NCI-H226 (cell line): ENCODE data around the gene NUDT22.

ENCODE experiments used
- DNase-seq: peaks from one replicate; pipeline ENCODE4 v3.0.0-alpha.2; 2015

NUDT22 gene, protein sequence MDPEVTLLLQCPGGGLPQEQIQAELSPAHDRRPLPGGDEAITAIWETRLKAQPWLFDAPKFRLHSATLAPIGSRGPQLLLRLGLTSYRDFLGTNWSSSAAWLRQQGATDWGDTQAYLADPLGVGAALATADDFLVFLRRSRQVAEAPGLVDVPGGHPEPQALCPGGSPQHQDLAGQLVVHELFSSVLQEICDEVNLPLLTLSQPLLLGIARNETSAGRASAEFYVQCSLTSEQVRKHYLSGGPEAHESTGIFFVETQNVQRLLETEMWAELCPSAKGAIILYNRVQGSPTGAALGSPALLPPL

DNA sequence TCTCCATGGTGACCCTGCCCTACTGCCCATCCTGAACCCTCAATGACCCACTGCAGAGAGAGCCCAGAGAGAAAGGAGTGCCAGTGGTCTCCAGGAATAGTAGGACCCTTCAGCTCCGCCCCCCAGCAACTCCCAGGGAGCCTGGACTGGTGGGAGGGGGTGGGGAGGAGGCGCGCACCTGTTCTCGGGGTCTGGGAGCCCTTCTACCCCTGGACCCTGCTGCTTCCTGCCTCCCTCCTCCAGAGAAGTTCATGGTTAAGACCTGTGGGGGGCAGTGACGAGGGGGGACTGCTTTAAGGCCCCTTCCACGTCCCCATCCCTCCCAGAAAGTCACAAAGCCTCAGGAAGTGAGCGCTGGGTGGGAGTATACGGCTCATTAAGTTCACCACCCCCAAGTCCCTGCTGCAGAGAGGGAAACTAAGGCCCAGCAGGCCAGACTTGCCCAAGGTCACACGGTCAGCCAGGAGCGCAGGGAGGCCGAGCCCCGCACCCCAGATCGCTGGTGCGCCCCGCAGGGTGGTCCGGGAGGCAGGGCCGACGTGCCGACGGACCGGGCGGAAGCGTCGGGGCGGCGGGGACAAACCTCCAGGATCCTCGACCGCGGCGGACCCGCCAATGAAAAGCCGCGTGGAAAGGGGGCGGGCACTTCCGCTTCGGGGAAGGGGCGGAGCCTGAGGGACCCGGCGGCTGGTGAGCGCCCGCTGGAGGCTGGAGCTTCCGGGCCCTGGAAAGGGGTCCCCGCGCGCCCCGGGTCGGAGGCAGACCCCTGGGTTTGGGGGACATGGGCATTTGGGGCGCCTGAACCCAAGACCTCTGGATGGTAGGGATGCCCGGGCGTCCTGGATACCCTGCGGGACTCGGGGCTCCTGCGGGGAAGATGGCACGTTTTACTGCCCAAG lies at the start of gene NUDT22, which contains the start of gene TRPT1:
Gene NUDT22 (plus strand): TSS at position 667 of the 899 bp plus-strand sequence. CDS start 379 bp downstream, outside the sequence.
Gene TRPT1 (minus strand): TSS at position 579 of the 899 bp plus-strand sequence. CDS start 326 bp downstream, at position 253.
- DNase-seq = peak; percentile 80

DNA sequence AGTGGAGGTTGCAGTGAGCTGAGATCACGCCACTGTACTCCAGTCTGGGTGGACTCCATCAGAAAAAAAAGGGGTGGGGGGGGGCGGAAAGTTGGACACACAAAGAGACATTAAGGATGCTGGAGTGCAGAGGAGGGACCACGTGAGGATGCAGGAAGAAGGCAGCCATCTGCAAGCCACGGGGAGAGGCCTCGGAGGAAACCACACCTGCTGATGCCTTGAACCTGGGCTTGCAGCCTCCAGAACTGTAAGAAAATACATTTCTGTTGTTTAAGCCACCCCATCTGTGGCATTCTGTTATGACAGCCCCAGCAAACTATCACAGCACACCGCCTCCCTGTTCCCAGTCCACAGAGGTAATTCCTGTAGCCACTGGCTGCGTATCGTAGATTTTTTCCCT lies 49.3 kb upstream of the NUDT22 start:
- DNase-seq = no peak

GRCh38 chr11:64178203-64178602 lies 47.9 kb upstream of the NUDT22 start:
- DNase-seq = no peak

GRCh38 chr11:64178951-64179639 lies 47.0 kb upstream of the NUDT22 start:
- DNase-seq = no peak

- no peak for DNase-seq
These were observed 45.2 kb upstream of the NUDT22 start for GRCh38 chr11:64180891-64181290.

DNA sequence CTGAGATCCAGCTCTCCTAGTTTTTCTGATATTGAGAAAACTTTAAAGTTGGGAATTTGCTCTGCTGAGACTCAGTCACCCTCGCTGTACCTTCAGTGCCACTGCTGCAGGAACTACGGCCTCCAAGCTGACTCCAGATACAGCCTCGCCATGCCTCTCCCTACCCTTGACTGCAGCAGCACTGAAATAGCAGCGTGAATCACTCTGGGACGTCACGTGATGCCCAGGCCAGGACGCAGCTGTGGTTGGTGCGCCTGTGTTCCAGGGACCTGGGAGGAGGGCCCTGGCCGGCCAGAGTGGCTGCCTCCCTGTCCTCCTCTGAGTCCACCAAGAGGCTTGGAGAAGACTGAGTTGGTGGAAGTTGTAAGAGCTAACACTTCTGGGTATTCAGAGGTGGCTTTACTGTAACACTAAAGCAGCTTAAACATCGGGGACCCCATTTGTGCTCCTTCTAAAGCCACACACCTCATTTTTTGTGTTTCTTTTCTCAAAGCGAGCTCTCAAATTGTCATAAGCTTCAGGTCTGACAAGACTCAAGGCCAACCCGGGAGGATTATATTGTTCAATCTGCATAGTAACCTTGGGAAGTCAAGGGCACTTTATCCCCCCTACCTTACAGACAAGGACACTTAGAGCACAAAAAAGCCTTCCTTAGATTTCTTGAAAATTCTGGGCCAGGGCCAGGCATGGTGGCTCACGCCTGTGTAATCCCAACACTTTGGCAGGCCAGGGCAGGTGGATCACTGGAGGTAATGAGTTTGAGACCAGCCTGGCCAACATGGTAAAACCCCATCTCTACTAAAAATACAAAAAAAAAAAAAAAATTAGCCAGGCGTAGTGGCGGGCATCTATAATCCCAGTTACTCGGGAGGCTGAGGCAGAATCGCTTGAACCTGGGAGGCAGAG lies 44.3 kb upstream of the NUDT22 start:
- DNase-seq = peak; percentile 78

GRCh38 chr11:64183890-64184289 lies 42.2 kb upstream of the NUDT22 start:
- no peak for DNase-seq

GRCh38 chr11:64185175-64185692 lies 40.8 kb upstream of the NUDT22 start:
- DNase-seq = peak; percentile 86

GRCh38 chr11:64185693-64186491 lies 40.2 kb upstream of the NUDT22 start, which contains the start of gene STIP1:
TSS of gene STIP1 (plus strand) at chr11:64186171. CDS start at chr11:64186262, 91 bp downstream.
- DNase-seq = peak; percentile 100

DNA sequence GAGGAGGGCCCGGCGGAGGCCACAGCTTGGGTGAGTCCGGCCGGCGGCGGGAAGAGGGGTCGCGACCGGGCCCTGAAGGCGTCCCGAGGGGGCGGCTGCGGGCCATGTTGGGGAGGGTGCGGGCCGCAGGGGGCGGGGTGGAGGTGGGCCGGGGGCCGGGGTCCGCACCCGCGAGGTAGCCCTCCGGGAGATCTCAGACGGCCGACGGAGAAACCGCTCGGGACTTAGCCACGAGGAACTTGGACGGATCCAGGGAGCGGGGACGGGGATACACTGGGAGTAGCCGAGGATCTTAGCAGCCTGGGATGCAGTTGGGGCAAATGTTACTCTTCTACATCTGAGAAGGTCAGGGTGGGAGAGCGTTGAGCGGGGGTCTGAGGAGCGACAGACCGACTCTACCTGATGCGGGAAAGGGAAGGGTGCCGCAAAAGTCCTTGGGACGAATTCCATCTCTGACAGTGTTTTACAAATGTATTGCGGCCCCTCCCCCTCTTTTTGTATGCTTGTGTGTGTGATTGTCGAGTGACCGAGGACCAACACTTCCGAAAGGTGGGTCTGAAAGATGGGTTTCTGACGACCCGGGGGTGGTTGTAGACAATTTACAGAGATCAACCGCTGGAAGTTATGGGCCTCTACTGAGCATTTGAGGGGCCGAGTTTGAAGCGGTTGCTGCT lies 39.4 kb upstream of the NUDT22 start:
- DNase-seq = no peak

GRCh38 chr11:64192434-64192833 lies 33.6 kb upstream of the NUDT22 start:
- DNase-seq = no peak

GRCh38 chr11:64196626-64197025 lies 29.4 kb upstream of the NUDT22 start:
- no peak for DNase-seq

DNA sequence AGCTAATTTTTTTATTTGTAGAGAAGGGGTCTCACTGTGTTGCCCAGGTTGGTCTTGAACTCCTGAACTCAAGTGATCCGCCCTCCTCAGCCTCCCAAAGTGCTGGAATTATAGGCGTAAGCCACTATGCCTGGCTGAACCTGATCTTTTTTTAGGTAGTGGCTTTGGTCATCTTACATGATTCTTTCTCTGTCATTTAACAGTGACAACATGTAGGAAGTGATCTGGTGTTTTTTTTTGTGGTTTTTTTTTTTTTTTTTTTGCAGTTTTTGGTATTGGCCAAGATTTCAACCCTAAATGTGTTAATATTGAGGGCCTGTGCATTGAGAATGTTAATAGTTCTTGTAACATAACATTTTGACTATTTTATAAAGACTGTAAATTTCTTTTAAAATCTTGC lies 27.6 kb upstream of the NUDT22 start:
- DNase-seq = no peak

- DNase-seq = no peak
These were observed 24.5 kb upstream of the NUDT22 start for GRCh38 chr11:64201543-64201942.

DNA sequence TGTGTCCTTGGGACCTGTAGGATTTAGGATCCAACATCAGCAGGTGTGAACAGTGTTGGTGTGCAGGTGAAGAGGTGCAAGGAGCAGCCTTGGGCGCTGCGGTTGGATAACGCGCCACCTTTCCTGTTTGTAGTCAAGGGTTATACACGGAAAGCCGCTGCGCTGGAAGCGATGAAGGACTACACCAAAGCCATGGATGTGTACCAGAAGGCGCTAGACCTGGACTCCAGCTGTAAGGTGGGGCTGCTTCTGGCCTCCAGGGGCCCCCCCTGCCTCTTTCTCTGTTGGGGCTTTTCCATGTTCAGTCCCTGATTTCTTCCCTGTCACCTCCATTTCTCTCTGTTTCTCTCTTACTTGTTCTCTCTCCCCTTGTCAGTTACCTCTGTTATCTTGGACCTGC lies 23.1 kb upstream of the NUDT22 start:
- DNase-seq = no peak

DNA sequence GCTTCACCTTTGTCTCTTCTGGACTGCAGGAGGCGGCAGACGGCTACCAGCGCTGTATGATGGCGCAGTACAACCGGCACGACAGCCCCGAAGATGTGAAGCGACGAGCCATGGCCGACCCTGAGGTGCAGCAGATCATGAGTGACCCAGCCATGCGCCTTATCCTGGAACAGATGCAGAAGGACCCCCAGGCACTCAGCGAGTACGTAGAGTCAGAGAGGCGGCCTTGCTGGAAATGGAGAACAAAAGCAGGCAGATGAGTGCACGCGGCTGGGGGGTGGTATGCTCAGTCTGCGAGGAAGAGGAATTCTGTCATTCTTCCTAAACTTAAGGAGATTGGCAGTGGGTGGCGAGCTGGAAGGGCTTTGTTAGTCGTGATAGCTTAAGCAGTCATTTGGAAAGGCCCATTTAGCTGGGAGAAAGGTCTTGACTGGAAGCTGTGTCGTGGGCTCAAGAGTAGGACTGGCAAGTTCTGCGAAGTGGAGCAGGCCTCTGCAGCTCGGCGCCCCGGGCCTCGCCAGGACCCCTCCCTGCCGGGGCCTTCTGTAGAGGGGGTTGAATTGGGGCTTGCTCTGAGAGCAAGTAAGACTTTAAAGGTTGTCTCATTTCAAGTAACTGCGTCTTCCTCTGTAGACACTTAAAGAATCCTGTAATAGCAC lies 22.5 kb upstream of the NUDT22 start:
- DNase-seq = no peak

- DNase-seq = no peak
These were observed 22.0 kb upstream of the NUDT22 start for GRCh38 chr11:64204080-64204440.

GRCh38 chr11:64204464-64204989 lies 21.5 kb upstream of the NUDT22 start:
- DNase-seq = peak; percentile 87

- no peak for DNase-seq
These were observed 19.4 kb upstream of the NUDT22 start, which contains the start of gene FERMT3 for GRCh38 chr11:64206457-64207255. TSS of gene FERMT3 (plus strand) at chr11:64206721. CDS start at chr11:64207365, 644 bp downstream.
